Ramos (cell line): Measurements from ENCODE around the gene ARID2.

Source experiments
- in situ Hi-C: fragments of 300-500 bp; cut with MboI; formaldehyde crosslinking; loops from one replicate; pipeline ENCODE4 v1.14.3; 2022; ENCODE audit warnings: low sequenced_read_pairs; ENCODE audit not compliant: unreplicated experiment

Gene ARID2, protein sequence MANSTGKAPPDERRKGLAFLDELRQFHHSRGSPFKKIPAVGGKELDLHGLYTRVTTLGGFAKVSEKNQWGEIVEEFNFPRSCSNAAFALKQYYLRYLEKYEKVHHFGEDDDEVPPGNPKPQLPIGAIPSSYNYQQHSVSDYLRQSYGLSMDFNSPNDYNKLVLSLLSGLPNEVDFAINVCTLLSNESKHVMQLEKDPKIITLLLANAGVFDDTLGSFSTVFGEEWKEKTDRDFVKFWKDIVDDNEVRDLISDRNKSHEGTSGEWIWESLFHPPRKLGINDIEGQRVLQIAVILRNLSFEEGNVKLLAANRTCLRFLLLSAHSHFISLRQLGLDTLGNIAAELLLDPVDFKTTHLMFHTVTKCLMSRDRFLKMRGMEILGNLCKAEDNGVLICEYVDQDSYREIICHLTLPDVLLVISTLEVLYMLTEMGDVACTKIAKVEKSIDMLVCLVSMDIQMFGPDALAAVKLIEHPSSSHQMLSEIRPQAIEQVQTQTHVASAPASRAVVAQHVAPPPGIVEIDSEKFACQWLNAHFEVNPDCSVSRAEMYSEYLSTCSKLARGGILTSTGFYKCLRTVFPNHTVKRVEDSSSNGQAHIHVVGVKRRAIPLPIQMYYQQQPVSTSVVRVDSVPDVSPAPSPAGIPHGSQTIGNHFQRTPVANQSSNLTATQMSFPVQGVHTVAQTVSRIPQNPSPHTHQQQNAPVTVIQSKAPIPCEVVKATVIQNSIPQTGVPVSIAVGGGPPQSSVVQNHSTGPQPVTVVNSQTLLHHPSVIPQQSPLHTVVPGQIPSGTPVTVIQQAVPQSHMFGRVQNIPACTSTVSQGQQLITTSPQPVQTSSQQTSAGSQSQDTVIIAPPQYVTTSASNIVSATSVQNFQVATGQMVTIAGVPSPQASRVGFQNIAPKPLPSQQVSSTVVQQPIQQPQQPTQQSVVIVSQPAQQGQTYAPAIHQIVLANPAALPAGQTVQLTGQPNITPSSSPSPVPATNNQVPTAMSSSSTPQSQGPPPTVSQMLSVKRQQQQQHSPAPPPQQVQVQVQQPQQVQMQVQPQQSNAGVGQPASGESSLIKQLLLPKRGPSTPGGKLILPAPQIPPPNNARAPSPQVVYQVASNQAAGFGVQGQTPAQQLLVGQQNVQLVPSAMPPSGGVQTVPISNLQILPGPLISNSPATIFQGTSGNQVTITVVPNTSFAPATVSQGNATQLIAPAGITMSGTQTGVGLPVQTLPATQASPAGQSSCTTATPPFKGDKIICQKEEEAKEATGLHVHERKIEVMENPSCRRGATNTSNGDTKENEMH (N-terminal part only)

DNA sequence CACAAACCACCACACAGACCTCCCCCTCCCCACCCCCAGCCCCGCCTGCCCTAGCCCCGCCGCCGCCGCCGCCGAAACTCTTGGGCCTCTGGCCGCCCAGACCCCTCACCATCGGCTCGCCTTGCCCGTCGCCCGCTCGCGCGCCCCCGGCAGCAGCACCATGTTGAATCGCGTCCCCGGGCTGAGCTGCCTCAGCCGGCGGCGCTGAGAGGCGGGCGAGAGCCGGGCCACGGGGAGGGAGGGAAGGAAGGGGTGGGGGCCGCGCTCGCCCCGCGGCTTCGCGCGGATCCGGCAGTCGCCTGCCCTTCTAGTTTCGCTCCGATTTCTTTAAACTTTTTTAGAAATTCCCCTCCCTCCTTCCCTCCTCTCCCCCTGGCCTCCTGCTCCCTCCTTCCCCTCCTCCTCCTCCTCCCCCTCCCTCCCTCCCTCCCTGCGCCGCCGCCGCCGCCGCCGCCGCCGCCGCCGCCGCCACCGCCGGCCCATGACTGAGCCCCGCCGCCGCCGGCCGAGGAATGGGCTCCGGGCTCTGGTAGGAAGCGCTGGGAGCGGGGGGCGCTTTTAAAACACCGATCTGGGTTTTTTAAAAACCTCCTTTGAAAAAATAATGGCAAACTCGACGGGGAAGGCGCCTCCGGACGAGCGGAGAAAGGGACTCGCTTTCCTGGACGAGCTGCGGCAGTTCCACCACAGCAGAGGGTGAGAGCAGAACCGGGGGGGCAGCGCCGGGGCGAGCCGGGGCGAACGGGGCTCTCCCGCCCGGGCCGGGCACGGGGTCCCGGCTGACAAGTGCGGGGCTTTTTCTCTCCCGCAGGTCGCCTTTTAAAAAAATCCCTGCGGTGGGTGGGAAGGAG lies at the start of gene ARID2:
Gene ARID2 (plus strand): TSS at position 474 of the 851 bp plus-strand sequence. CDS start 131 bp downstream, at position 605.
- in situ Hi-C loops, result loop anchor here (5.0 to 25.0 kb wide), 2 partner anchors 258 to 533 kb away; partner anchors contain the start of gene SLC38A1

DNA sequence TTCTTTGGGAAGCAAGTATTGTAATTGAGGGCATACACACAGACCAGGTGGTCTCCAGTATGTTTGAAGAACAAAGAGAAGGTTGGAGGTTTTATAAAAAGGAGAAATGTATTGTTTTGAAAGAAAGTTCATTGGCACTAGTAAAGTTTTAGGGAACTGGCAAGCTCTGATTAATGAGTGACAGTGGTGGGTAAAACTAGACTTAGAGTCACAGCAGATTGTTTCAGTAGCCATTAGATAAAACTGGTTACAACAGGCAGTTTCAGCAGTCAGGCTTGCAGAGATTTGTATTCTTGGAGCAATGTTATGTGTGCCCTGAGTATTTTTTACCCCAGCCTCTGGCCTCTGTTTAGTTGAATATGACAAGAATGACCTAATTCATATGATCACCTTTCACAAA lies 49.1 kb upstream of the ARID2 start:
- in situ Hi-C loops, result no loop called here

DNA sequence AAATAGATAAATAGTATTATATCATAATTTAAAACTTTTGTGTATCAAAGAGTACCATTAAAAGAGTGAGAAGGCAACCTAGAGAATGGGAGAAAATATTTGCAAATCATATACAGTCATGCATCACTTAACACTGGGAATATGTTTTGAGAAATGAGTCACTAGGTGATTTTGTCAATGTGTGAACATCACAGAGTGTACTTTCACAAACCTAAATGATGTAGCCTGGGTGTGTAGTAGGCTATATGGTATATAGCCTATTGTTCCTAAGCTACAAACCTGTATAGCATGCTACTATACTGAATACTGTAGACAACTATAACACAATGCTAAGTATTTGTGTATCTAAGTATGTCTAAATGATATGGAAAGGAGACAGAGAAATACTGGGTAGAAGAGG lies 48.0 kb upstream of the ARID2 start:
- in situ Hi-C loops, result no loop called here

DNA sequence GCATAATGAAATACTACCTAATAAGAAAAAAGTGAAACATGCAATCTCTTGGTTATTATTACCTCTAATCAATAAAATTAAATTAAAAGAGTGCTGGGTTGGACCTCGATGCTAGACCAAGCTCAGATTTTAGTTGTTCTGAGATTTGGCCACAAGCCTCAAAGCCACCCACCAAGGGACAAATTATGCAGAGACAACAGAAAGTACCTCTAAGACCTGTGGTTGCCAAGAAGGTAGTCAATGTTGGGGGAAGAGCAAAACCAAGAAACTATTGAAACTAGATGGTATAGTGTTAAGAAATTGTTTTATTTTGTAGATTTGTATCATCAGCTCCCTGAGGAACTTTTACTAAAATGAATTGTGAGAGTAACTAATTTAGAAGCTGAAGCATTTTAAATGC lies 43.8 kb upstream of the ARID2 start:
- in situ Hi-C loops, result no loop called here

DNA sequence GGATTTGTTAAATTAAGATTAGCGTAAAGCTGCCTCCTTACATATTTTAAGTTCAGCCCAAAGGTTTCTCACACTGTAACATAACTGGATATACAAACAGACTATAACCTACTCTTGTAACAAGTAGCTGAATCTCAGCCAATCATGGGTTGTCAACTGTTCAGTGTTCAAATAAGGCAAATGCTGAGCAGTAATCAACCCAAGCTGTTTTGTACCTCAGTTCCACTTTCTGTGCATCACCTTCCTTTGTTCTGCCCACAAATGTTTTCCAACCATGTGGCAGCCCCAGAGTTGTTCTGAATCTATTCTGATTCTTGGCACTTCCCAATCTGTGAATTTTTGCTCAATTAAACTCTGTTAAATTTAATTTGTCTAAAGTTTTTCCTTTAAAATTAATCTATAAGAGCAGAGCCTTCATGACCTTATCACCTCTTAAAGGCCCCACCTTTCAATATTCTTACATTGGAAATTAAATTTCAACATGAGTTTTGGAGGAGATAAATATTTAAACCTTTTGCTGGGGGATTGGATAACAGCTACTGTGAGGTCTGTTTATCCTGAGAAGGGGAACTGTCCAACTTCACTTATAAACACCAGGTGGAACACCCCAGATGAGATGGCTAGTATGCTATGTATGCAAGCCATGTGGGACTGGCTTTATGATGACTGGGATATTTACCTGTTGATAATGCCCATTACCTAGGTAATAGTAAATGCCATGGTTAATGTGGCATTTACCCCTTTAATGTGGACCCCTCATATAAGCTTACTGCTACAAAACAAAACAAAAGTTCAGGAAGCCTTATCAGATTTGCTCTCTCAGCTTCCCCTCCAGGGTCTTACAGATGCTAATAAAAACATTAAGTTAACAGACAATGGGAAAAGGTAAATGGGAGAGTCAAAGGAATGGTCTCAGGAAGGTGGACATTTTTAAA lies 42.2 kb upstream of the ARID2 start:
- in situ Hi-C loops, result no loop called here

DNA sequence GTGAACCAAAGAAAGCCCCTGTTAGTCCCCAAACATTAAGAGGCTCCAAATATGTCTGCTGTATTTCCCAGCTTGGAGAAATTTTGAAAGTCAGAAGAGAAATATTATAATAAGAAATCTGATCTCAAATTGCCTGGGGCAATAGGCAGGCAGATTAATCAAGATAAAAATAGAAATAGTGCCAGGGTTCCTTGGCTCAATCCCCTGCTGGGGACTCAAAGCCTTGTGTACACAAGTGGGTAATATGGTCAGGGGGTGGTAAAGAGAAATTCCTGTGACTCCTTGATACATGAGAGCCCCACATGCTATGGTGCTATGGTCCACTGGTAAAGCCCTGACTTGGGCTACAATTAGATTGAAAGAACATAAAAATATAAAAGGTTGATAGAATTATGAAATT lies 41.3 kb upstream of the ARID2 start:
- in situ Hi-C loops, result no loop called here

DNA sequence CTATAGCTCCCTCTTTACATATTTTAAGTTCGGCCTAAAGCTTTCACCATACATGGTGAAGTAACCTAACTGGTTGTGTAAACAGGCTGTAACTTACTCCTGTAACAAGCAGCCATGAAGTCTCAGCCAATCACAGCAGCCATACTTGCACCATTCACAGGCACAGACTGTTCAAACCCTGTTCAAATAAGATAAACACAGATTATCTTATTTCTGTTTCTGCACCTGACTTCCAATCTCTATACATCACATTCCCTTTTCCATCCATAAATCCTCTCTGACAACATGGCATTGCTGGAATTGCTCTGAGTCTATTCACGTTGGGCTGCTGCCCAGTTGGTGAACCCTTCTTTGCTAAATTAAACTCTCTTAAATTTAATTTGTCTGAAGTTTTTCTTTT lies 34.5 kb upstream of the ARID2 start:
- in situ Hi-C loops, result no loop called here

DNA sequence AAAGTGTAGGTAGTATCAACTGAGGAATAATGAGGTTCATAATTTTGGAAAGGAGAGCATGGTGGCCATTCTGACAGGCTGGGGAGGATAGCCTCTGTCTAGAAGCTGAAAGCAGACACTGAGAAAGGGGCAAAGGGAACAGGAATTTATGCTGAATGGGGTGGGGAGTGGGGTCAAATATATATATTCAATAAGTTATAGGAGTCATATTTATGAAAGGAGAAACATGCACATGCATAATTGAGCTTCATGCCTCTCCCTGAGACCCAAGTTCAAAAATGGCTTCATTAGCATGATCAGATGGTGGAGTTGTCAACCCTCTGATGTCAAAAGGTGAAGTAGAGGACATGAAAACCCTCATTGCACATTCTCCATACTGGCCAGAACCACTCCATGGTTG lies 33.9 kb upstream of the ARID2 start:
- in situ Hi-C loops, result no loop called here

DNA sequence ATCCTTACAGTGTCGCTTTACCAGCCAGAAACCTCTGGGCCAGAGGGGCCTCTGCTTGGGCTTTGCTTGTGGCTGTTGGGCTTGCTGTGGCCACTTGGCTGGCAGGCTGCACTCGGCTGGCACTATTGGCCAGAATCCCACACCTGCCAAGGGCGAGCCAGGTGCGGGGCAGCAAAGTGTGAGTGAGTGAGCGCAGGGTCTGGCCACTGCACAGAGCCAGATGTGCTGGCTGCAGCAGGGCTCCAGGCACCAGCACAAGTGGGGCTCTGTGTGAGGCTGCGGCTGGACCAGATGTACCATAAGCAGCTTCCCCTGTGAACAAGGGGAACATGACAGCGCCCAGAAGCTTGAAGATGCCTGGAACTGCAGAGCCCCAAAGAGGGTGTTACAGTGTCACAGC lies 33.5 kb upstream of the ARID2 start:
- in situ Hi-C loops, result no loop called here

DNA sequence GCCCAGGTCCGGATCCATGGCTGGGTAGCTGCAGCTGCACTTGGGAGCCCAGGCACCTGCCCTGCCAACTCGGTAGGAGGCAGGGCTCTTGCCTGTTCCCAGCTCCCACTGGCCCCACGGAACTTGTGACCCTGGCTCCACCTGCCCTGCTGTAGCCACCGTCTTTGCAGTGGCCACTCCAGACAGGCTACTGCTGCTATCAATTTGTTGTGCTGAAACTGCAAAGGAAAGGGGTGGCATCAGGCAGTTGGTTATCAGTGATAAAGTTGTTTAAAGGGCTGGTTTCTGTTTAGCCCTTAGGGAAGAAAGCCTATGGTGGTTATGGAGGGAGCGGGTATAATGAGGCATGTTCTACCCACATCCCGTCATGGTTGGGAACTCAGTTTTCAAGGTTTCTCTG lies 32.1 kb upstream of the ARID2 start:
- in situ Hi-C loops, result no loop called here

DNA sequence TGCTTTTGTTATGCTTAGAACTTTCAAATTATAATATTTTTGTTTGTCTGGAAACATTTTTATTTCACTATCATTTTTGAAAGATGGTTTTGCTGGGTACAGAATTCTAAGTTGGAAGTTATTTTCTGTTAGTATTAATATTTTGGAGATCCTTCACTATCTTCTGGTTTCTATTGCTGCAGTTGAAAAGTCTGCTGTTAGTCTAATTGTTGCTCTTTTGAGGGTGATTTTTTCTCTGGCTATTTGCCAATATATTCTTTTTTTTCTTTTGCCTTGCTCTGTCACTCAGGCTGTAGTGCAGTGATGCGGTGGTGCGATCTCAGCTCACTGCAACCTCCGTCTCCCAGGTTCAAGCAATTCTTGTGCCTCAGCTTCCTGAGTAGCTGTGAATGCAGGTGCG lies 28.2 kb upstream of the ARID2 start:
- in situ Hi-C loops, result no loop called here

DNA sequence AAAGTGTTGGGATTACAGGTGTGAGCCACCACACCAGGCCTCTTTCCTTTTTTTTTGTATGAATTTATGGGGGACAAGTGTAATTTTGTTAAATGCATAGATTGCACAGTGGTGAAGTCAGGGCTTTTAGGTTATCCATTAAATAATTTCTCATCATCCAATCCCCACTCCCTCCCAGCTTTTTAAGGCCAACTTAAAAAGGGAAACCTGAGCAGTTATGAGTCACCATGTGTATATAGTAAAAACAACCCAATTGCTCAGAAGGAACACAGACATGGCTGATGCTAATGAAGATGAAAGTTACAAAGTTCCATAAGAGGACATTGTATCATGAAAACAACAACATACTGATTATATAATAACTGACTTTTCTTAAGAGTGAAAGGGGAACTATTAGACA lies 25.6 kb upstream of the ARID2 start:
- in situ Hi-C loops, result no loop called here

DNA sequence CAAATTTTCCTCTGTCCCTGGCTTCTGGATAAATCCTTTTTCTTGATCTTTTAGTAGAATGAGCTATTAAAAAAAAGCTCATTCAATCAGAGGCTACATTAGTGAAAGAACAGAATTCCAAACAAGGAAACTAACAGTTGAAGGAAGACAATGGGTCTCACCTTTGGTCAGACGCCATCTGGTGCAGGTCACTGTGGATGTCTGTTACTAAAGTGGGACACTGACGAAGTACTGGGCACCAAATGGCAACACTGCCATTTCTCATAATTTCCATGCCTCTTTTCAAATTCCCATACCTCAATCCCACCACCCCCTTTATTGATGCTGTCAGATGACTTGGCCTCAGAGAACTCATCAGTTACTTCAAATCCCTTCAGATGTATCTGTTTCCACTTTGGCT lies 24.5 kb upstream of the ARID2 start:
- in situ Hi-C loops, result no loop called here

DNA sequence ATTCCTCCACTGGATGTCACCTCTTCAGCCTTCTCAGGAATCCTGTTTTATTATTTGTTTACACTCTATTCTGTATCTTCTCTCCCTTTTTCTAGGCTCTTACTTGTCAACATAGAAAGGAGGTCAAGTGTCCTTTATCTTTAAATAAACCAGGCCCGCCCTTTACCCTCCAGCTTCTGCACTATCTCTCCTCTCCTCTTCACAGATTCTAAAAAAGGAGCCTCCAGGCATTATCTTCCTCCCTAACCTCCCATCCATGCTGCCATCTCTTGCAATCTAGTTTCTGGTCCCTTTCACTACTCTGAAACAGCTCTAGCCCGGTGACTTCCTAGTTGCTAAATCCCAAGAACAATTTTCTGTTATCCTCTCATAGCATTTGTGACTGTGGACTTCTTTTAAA lies 24.1 kb upstream of the ARID2 start:
- in situ Hi-C loops, result no loop called here

DNA sequence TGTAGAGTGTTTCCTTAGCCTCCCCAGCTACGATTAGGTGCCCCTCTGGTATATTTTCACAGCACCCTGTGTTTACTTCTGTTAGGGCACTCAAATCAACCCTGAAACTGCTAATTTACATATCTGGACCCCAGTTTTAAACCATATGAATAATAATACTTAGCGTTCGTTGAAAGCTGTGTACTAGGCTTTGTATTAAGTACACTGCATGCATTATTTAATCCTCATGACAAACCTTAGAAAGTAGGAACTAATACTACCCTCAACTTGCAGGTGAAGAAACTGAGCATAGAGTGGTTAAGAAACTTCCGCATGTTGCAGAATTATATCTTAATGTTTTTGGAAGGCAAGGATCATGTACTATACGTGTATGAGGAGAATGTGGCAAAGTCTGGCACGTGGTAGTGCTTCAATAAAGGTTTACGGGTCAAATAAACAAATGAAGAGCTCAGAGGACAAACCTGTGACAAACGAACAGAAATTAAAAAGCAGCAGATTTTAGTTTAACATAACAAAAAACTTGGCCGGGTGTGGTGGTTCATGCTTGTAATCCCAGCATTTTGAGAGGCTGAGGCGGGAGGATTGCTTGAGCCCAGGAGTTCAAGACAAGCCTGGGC lies 22.2 kb upstream of the ARID2 start:
- in situ Hi-C loops, result no loop called here

DNA sequence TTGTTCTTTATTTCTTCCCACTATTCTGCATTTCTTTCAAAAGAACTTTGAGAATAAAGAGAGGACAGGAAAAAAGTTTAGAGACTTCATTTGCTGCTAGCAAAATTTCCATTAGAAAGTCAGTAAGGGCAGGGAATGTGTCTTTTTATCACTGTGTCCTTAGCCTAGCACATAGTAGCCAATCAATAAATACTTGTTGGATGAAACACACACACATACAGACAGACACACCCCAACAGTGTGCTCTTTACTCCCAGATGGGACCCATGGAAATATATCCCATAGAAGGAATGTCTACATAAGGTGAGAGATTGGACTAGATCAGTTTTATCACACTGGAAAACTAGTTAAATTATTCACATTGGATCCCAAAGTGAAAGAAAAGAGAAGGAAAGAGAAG lies 21.1 kb upstream of the ARID2 start:
- in situ Hi-C loops, result no loop called here

DNA sequence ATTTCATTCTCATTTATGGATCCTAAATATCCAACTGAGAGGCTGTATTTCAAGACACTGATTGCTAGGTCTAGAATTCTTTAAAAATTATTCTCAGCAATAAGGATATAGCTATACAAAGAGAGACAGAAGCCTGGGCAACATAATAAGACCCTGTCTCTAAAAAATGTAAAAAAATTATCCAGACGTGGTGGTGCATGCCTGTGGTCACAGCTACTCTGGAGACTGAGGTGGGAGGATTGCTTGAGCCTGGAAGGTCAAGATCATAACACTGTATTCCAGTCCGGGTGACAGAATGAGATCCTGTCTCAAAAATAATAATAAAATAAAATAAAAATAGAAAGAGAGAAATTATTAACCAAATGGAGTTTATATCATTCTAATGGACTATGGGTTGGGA lies 20.6 kb upstream of the ARID2 start:
- in situ Hi-C loops, result no loop called here

DNA sequence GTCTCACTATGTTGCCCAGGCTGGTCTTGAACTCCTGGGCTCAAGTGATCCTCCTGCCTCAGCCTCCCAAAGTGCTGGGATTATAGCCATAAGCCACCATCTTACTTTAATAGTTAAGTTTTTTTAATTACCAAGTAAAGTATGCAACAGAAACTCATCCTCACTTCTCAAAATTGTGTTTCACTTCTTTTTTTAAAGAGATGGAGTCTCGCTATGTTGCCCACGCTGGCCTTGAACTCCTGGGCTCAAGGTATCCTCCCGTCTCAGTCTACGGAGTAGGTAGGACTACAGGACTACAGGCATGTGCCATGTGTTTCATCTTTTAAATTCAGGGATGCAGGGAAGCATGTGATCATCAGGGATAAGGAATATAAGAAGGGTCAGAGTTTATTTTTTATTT lies 17.2 kb upstream of the ARID2 start:
- in situ Hi-C loops, result no loop called here
